Fibroblast of the conjunctiva (primary cell): ENCODE results near the gene DLG2.
"Not testable (repeated sequence)": the region's sequence is repeated elsewhere in the genome, so short reads cannot be mapped to it uniquely, and the experiment has no call there.

Source experiments
- DNase-seq: peaks from one replicate; pipeline ENCODE4 v3.0.0-alpha.2; 2010; ENCODE audit warnings: low read depth

Gene DLG2

GRCh38 chr11:84899740-84900139 is 727.4 kb downstream of the DLG2 start:
- DNase-seq: no peak

- no peak for DNase-seq
Observed at GRCh38 chr11:84899134-84899533, 728.0 kb downstream of the DLG2 start.

GRCh38 chr11:84894666-84895065 is 732.5 kb downstream of the DLG2 start:
- no peak for DNase-seq

GRCh38 chr11:84890676-84891075 is 736.5 kb downstream of the DLG2 start:
- DNase-seq: no peak

- DNase-seq: no peak
Observed at GRCh38 chr11:84889556-84889955, 737.6 kb downstream of the DLG2 start.

- no peak for DNase-seq
Observed at GRCh38 chr11:84887055-84887629, 740.0 kb downstream of the DLG2 start.

GRCh38 chr11:84886344-84886743 is 740.8 kb downstream of the DLG2 start:
- DNase-seq: no peak

- no peak for DNase-seq
Observed at GRCh38 chr11:84884836-84885235, 742.3 kb downstream of the DLG2 start.

- no peak for DNase-seq
Observed at GRCh38 chr11:84882056-84882455, 745.1 kb downstream of the DLG2 start.

- no peak for DNase-seq
Observed at GRCh38 chr11:84871116-84871515, 756.0 kb downstream of the DLG2 start.

- no peak for DNase-seq
Observed at GRCh38 chr11:84870486-84870885, 756.7 kb downstream of the DLG2 start.

- no peak for DNase-seq
Observed at GRCh38 chr11:84866922-84867321, 760.2 kb downstream of the DLG2 start.

GRCh38 chr11:84865791-84866535 is 761.2 kb downstream of the DLG2 start:
- no peak for DNase-seq

GRCh38 chr11:84865257-84865656 is 761.9 kb downstream of the DLG2 start:
- no peak for DNase-seq

GRCh38 chr11:84857746-84858145 is 769.4 kb downstream of the DLG2 start:
- DNase-seq: no peak

GRCh38 chr11:84855508-84856245 is 771.5 kb downstream of the DLG2 start:
- DNase-seq: peak; percentile 5

GRCh38 chr11:84854498-84854880 is 772.7 kb downstream of the DLG2 start:
- no peak for DNase-seq

GRCh38 chr11:84853841-84854497 is 773.2 kb downstream of the DLG2 start:
- DNase-seq: no peak

- no peak for DNase-seq
Observed at GRCh38 chr11:84847842-84848241, 779.3 kb downstream of the DLG2 start.

GRCh38 chr11:84840201-84840600 is 786.9 kb downstream of the DLG2 start:
- not testable (repeated sequence) for DNase-seq

- no peak for DNase-seq
Observed at GRCh38 chr11:84837402-84838069, 789.6 kb downstream of the DLG2 start.

GRCh38 chr11:84836371-84836770 is 790.8 kb downstream of the DLG2 start:
- no peak for DNase-seq
